ENCODE results near the gene DHRS7C.
"Not testable (repeated sequence)": the region's sequence is repeated elsewhere in the genome, so short reads cannot be mapped to it uniquely, and the experiment has no call there.

Gene DHRS7C

GRCh38 chr17:9810100-9810949 is 18.9 kb upstream of the DHRS7C start:
- DNase-seq, result no peak

GRCh38 chr17:9809409-9809808 is 18.0 kb upstream of the DHRS7C start:
- DNase-seq, result no peak

- DNase-seq, result no peak
These were observed 15.3 kb upstream of the DHRS7C start for GRCh38 chr17:9806699-9807098.

GRCh38 chr17:9805769-9806168 is 14.4 kb upstream of the DHRS7C start:
- DNase-seq, result no peak

GRCh38 chr17:9802697-9803096 is 11.3 kb upstream of the DHRS7C start:
- no peak for DNase-seq

- DNase-seq, result no peak
These were observed 10.9 kb upstream of the DHRS7C start for GRCh38 chr17:9802294-9802693.

- no peak for DNase-seq
These were observed 10.1 kb upstream of the DHRS7C start for GRCh38 chr17:9801505-9801904.

GRCh38 chr17:9798724-9799123 is 7.3 kb upstream of the DHRS7C start:
- peak; percentile 11 for DNase-seq

- DNase-seq, result no peak
These were observed 6.6 kb upstream of the DHRS7C start for GRCh38 chr17:9798008-9798407.

- no peak for DNase-seq
These were observed 919 bp upstream of the DHRS7C start for GRCh38 chr17:9792181-9792840.

GRCh38 chr17:9790316-9790715 is 1.1 kb downstream of the DHRS7C start:
- DNase-seq, result no peak

- no peak for DNase-seq
These were observed 2.8 kb downstream of the DHRS7C start for GRCh38 chr17:9788601-9789000.

GRCh38 chr17:9784544-9784943 is 6.8 kb downstream of the DHRS7C start:
- no peak for DNase-seq

GRCh38 chr17:9783465-9783864 is 7.9 kb downstream of the DHRS7C start:
- DNase-seq, result not testable (repeated sequence)

- no peak for DNase-seq
These were observed 8.3 kb downstream of the DHRS7C start for GRCh38 chr17:9783050-9783449.

- no peak for DNase-seq
These were observed 10.8 kb downstream of the DHRS7C start for GRCh38 chr17:9780552-9780951.

GRCh38 chr17:9776911-9777310 is 14.5 kb downstream of the DHRS7C start:
- DNase-seq, result no peak

- no peak for DNase-seq
These were observed 18.7 kb downstream of the DHRS7C start for GRCh38 chr17:9772658-9773057.

- DNase-seq, result no peak
These were observed 19.9 kb downstream of the DHRS7C start for GRCh38 chr17:9771465-9771864.

- no peak for DNase-seq
These were observed 22.2 kb downstream of the DHRS7C start for GRCh38 chr17:9769036-9769695.

GRCh38 chr17:9768381-9768934 is 22.9 kb downstream of the DHRS7C start:
- peak; percentile 6 for DNase-seq

- no peak for DNase-seq
These were observed 23.9 kb downstream of the DHRS7C start for GRCh38 chr17:9767432-9767991.

GRCh38 chr17:9766970-9767369 is 24.4 kb downstream of the DHRS7C start:
- DNase-seq, result no peak

Data from NCI-H1105 treated with DMSO at 0.1 percent for 48 hours (cell line).